NCI-H2227 (cell line): ENCODE measurements around the gene TFEB.

Experiments
- DNase-seq: peaks from one replicate; lab custom pipeline; 2025; ENCODE audit not compliant: unreplicated experiment; lab: John Stamatoyannopoulos, UW

TFEB gene

DNA sequence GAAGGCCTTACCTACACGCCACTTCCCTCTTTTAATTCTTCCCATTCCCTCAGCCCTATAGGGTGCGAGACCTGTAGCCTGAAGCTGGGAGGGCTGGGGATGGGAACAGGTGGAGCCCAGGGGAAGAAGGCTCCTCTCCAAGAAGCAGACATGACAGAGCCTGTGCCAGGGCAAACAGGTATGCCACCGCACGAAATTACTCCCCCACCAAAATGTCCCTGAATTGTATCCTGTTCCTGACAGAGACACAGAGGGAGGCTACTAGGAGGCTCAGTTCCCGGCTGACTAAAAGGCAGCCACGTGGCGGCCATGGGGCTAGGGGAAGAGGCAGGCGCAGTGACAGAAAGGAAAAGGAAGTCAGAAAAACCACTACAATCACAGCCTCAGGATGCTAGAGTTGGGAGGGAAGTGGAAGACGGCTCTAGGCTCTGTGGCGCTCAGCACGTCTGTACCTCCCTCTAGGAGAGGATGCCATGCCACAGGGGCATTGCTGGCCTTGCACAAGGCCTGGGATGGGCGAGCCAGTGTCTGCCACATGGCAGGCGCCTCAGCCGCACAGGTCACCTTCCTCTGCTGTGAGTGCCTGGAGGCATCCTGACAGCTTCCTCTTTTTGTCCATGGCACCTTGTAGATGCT, 27.7 kb downstream of the TFEB start:
- DNase-seq, result no peak

DNA sequence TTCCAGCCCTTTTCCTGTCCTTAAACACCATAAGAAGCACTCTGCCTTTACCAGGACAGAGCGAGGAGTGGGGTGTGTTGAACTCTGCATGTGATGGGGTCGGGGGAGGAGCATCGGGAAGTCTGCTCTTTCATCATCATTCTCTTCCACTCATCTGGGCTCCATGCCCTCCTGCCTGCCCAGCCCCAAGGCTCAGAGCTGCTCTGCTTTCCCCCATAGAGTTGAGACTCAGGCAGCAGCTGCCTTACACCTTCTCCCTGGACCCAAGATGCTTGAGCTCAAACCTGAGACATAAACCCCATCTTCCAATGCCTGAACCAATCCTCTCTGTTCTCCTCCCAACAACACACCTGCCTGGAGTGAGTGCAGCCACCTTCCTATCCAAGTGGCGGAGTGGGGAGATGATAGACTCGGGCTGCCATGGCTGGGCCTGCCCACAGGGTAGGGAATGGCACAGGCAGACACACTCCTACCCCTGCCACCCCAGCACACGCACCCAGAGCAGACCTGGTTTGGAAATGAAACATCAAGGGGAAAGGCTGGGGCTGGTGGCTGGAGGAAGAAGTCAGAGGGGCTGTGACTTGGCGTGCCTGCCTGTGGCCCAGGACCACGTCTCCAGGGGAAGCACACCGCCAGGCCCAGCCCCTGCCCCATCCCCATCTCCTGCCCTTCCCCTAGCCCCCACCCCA, 28.4 kb downstream of the TFEB start:
- no peak for DNase-seq

DNA sequence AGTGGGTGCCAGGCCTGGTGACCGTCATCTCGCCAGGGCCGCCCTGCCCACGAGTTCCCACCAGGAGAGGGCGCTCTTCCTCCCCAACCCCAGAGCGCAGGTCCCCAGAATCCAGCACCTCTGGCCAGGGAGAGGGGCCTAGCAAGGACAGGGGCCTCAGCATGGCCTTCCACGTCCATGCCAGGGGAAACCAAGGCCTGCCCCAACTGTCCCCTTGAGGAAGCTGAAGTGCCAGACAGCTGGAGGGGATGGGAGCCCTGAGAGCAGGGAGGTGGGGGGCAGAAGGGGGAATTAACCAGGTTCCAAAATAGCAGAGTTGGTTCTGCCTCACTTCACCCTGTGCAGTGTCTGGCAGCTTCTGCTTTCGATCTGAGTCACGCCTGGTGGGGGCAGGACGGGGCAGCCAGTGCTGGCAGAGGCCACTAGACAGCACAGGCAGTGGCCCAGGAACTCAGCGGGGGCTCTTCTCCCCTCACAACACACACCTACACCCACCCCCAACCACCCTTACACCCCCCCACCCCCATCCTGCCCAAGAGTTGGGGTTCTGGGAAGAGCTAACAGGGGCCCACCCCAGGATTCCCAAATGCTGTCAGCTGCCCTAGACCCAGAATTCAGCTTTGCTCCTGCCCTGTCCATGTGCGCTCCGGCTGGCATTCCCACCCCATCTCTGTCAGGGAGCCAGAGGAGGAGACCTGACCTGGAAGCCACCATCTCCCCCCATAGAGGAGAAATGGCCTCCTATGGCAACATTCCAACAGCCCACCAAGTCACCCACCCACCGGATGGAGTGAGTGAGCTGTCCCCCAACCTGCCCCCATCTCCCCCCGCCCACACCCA, 29.2 kb downstream of the TFEB start:
- no peak for DNase-seq

DNA sequence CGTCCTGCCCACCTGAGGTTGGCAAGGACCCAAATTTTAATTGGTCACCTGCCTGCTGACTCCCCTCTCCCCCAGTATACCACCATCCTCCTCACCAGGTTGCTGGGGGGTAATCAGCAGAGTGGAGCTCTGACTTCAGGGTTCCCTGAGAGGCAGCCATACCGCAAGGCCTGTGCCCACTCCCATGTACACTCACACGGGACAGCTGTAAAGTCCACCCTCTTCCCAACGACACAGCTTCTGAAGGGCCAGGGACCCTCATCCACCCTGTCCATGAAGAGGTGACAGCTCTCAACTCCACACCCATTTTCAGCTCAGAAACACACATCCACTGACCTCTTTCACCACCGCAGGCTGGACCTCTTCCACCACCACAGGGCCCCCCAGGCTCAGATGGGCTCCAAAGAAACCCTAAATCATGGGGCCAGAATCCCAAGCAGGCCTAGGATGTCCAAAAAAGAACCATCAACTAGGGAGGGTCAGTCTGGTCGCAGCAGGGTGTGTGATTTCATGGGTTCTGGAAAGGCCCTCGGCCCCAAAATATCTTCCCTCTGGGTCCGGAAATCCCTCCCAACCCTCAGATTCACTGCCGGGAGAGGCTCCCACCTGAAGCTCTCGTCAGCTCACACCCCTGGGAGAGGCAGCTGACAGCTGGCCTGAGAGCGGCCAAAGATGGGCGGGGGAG, 30.0 kb downstream of the TFEB start:
- DNase-seq, result no peak

DNA sequence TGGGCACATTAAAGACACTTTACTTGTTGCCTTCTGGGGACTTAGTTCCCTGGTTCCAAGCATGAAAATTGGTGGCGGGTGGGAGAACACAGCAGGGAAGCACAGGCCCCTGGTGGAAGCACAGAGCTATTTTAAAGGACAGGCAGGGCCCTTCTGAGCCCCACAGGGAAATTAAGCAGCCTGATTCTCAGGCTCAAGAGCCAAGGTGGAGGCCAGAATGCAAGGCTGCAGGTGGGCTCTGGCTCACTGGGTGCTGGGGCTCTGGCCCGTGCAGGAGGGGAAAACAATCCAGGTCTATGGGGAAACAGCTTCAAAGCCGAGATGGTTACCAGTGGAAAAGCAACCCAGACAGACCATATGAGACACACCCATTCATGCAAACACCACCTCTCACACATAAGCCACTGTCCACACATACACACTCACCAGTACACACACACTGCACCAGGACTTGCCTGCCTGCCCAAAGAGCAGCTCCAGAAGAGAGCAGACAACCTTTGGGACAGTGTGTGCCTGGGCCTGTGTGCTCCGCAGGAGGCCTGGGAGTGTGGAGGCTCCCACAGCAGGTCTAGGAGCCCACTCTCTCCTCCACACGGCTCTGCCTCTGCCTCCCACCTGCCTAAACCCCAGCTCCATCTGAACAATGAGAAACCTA, 30.6 kb downstream of the TFEB start:
- DNase-seq, result no peak

DNA sequence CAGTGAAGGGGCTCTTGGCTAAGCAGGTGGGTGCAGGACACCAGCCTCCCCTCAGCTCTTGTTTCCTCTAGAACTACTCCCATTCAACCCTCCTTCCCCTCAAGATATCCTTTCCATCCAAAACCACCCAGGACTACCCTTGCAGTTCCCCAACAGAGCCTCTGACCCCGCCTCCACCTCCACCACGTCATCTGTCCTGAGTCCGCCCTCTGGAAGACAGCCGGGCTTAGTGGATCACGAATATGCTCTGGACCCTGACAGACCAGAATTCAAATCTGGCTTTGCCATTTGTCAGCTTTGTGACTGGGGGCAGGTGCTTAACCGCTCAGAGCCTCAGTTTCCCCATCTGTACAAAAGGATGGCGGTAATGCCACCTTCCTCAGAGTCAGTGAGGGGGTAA, 31.4 kb downstream of the TFEB start:
- DNase-seq, result no peak

DNA sequence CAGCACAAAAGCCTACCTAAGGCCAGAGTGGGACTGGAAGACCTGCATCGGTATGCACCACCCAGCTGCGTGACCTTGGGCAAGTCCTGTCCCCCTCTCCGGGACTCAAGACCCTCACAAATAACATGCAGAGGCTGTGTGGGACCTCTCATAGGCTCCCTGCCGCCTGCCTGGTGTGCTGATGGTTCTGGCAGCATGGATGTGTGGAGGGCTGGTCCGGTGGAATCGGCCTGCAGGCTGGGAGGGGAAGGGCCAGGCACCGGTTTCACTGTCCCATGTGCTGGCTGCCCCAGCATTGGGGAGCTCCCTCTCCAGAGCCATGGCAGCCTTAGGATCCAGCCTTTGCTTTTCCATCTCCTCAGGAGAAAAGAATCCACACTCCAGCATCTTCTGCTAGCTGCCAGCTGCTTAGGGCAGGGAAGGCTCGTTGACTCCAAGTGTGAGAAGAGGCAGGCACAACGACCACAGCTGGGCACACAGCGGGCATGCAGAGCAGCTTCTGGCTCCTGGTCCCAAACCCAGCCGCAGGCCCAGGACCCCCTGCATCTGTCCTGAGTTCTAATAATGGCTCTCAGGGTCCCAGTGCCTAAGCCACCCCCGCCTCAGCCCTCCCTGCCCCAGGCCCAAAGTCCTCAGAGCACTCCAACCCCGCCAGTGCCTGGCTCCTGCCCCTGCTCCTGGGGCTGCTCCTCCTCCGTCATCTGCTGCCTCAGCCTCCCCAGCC, 32.5 kb downstream of the TFEB start:
- no peak for DNase-seq

DNA sequence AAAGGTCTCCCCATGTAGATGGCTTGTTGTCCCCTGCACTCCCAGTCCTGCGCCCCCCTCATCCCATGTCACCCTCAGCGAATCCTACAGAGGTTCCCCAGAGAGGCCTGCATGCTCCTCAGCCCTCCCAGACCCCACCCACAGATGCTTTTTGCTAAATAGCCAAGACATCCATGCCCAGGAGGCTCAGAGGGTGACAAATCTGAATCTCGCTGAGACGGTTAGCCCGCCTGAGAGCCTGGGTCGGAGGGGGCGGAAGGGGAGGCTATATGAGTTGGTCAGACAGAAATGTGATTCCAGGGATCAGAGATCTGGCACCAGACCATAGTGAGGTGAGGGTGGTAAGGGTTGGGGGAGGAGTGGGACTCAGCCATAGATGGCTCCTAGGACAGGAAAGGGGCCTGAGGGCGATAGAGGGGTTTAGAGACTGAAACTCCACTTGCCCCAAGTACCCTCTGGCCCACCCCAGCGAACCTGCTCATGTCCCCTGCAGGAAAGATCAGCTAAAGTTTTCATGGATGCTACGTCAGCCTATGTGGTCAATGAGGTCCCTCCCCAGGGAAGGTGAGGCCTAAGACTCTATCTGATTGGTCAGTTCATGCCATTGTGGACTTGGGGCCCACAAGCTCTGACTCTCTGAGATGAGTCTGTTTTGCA, 33.2 kb downstream of the TFEB start:
- DNase-seq, result no peak

DNA sequence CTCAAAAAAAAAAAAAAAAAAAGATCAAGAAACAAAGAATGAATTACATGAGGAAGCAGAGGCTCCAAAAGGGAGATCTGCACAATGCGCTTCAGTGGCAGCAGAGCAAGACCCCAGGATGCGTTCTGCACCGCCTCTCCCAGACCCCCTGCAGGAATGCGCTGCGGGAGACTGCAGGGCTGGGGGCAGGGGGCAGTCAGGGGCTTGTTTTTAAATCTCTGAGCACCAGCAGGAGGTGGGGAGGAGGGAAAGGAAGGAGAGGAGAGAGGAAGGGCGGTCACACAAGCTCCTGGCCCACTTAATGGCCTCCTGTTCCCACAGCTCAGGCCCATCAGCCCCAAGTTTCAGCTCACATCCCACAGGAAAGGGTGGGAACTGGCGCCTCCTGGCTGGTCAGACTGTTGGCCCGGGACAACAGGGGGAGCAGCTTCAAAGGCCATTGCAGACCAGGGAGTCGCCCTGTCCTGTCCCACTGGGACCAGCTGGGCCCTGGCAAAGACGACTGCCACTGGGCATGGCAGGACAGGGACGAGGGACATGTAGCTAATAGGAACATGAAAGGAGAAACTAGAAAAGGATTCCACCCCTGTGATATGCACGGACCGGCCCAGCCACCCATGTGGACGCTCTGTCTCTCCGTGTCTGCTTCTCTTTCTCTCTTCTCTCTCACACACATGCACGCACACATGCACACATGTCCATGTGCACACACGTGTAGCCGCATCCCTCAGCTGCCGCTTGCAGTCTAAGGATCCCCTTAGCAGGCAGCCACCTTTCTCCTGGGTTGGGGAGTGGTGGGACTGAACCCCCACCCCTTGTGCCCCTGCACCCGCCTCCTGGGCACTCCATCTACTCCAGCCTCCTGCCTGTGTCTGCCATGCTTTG, 34.7 kb downstream of the TFEB start:
- DNase-seq, result no peak

DNA sequence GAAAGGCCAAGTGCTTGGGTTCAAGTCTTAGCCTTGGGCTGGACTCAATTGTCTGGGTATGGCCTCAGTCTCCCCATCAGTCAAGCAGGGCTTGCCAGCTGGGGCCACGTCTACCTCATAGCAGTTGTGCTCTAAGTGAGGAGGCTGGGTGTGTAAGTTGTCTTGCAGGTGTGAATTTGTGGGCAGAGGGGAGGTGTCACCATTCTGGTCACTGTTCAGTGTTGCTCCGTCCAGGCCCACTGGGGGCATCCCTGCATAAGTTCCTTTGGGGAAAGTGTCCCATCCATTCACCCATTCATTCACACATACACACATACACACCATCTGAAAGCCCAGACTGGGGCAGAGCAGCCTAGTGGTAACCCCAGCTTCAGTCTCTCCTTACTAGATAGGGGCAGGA, 36.3 kb downstream of the TFEB start:
- DNase-seq, result no peak

DNA sequence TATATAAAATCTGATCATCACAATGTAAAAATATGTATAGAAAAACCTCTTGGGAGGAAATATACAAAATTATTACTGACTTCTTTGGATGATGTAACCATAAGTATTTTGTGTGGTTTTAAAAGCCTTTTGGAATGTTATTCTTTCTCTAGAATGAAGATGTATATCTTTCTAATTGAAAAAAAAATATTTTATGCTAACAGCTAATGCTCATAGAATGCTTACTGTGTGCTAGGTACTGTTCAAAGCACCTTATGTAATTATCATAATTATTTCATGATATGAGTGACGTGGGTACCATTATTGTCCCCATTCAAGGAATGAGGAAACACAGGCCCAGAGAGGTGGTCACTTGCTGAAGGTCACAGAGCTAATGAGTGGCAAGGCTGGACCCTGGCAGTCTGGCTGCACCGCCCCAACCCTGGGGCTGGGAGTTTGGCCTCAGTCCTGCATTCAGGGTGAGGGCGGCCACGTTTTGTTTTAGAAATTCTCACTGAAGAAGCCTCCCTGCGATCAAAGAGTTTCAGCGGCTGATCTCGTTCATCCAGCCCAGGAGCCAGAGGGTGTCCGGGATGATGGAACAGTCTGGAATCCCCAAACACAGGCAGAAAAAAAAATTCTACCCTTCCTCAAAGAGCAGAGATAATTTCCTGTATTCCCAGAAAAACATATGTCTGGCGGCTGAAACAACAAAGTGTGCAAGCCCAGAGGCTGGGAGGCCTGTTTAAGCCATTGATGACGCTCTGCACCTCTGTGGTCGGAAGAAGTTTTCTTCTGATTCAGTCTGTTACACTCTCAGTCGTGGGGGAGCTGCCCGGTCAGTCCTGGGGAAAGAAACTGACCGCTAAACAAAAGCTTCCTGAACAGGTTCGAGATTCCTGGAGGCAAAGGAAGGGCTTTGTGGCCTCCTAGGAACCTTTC, 37.3 kb downstream of the TFEB start:
- DNase-seq, result no peak

DNA sequence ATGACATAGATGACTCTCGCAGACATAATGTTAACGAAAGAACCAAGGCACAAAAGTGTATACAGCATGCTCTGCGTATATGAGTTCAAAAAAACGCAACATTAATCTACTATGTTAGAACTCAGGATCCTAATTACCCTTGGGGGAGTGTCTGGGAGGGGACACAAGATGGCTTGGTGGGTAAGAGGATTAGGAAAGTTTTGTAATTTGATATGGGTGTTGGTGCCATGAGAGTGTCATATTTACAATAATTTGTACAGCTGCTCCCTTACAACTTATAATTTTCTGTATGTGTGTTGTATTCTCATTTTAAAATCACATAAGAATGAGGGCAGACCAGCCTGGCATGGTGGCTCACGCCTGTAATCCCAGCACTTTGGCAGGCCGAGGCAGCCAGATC, 38.6 kb downstream of the TFEB start:
- DNase-seq, result no peak

DNA sequence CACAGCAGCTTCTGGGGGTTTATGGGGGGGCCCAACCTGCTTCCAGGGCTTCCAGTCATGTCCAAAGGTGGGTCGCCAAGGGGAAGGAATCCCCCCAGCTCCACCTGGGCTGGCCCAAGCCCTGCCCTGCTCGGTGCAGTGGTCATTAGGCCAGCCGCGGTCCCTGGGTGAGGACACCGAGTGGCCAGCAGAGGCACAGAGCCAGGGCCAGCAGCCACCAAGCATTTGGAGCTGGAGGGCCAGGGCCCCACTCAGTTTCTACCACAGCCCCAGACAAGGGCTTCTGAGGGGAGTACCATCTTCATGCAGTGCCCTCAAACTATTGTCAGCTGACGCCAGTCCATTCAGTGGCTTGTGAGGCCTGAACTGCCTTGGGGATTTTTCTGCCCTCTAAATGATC, 39.6 kb downstream of the TFEB start:
- DNase-seq, result no peak

DNA sequence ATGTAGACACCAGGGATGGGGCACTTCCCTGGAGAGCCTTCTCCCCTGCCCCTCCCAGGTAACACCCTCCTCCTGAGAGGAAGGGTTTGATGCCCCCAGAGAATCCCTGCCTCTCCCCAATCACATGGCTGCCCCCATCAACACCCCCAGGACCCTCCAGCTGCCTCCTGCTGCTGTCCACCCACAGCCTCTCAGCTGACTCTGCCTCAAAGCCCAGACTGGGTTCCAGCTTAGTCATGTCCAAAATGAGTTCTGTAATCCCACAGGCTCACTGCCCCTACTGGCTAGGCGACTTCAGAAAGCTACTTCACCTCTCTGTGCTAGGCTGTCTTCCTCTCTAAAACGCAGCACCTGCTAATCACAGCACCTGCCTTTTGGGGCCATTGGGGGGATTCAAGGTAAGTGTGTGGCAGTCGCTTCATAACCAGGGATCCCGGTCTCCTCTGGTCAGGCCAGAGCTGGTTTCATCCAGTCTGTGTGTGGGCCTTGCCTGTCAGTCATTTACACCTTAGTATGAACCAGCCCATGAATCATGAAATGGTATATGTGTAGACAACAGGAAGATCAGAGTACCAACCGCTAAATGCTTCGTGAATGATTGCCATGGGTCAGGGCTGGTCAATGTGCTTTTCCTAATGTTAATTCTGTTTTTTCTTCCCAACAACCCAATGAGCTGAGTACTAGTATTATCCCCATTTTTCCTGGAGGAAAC, 40.4 kb downstream of the TFEB start:
- DNase-seq, result no peak

DNA sequence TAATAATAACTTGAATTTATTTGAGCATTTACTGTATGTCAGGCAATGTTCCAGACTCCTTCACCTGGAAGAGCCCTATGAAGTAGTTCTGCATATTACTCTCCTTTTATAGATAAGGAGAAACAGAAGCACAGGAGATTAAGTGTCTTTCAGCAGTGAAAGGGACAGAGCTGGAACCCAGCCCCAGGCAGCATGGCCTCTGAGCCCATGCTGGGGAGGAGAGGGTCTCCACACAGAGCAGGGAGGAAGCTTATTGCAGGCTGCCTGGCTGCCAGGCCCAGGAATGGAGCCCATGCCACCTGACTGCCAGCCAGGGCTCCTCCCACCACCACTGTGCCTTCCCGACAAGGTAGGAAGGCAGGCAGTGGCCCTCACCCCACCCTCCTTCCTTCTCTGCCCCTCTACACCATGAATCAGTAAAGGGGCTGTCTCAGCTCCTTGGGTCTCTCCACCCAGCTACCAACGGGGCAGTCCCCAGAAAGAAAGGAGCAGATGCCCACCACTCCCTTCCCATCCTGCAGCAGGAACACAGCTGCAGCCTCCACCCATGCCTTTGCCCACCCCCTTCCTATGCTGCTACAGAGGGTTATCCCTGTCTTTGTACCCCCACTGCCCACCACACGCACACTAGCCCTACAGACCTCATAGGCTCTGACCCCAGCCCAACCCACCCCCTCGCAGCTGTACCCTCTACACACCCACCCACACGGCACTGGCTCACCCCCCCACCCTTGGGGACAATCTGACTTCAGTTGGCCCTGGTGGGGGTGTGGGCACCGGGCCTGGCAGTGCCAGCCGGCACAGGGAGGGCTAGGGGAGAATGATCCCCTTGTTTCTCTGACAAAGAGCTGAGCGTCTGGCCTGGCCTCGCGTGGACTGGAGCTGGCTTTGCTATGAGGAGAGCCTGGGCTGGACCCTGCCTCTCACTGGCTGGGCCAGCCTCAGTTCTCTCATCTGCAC, 41.8 kb downstream of the TFEB start:
- no peak for DNase-seq

DNA sequence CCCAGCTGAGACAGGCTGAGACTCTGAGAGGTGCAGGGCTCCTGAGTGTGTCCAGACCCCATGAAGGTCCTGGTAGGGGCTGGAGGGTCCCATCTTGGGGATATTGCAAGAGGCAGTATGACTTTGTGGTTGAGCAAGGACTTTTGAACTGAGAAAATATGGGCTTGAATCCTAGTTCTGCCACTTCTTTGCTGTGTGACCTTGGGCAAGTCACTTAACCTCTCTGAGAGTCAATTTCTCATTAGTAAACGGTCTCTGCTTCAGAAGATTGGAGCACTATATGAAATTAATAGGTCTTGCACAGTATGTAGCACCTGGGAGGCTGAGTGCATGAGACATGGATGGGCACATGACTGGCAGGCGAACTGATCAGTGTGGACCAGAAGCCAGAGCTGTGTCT, 42.7 kb downstream of the TFEB start:
- DNase-seq, result no peak
